ENCODE data around the gene ZDHHC14.

DNA sequence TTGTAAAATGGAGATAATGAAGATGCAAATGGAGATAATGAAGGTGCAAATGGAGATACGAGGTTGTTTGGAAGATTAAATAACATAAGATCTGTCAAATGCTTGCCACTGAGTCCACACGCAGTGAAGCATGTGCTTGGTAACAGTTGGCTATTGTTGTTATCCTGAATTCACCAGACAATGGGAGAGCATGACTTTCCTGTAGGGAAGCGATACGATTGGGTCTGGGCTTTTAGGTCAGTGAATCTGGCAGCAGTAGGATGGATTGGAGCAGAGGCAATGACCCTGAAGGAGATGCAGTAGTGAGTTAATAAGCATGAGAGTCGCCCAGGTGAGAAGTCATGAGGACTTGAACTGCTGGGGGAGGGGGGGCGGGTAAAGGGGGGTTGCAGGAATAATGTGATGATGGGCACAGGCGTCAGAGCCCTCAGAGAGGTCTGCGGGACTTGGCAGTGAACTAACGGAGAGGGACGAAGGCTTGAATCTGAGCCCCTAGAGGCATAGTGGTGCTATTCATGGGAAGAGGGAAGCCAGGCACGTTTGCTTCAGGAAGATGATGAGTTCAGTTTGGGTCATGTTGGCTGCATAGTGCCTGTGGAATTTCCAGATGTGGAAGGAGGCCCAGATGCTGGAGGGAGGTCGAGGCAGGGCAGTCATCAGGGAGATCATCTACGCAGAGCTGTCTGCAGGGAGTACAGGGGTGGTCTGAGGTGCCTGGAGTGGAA lies 55.4 kb downstream of the ZDHHC14 start:
- TF ChIP-seq CTCF (IDR thresholded peaks at IDR 0.05) = no peak
- no peak for TF ChIP-seq POLR2A (IDR thresholded peaks at IDR 0.05)
- TF ChIP-seq POLR2AphosphoS5 (IDR thresholded peaks at IDR 0.05) = no peak
- TF ChIP-seq EP300 (IDR thresholded peaks at IDR 0.05) = no peak
